ENCODE measurements around the gene PATJ. TPM values are rescaled to one million over a fixed set of nuclear protein-coding genes. Genes with fewer than 3 reads are reported as not detected.

The PATJ gene
- total and polyA plus RNA-seq, 2 of the 13 experiments (the other 11 are each of a cell fraction or from before 2014, with no cell fraction given): 6.2 to 16.8 TPM

DNA sequence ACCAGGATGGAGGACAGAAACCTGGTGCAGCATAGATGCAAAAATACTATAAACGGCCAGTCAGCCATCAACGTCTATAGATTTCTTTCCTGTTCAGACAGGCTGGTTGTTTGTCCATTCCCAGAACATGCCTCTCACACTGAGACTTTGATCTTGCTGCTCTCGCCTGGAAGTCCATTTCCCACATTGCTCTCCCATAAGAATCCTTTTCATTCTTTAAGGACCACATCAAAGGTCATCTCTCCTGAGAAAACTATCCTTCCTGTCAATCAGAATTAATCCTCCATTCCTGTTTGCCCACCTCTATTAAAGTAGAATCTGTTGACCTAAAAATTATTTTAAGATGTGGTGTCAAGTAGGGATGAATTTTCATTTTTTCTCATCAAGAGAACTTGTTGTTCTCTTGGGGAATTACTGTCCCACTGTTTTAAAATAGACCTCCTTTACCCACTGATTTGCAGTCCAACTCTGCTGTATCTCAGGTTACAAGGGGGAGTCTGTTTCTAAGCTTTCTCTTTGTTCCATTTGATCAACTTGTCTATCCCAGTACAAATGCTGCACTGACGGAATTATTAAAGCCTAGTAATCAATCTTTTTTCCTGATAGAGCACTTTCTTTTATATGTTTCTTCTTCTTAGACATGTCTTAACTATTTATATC, 172.7 kb downstream of the PATJ start (continued):
- TF ChIP-seq, protein P1, sequence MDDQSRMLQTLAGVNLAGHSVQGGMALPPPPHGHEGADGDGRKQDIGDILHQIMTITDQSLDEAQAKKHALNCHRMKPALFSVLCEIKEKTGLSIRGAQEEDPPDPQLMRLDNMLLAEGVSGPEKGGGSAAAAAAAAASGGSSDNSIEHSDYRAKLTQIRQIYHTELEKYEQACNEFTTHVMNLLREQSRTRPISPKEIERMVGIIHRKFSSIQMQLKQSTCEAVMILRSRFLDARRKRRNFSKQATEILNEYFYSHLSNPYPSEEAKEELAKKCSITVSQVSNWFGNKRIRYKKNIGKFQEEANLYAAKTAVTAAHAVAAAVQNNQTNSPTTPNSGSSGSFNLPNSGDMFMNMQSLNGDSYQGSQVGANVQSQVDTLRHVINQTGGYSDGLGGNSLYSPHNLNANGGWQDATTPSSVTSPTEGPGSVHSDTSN (CRISPR knock-in tag; IDR thresholded peaks at IDR 0.05; ENCODE audit: borderline replicate concordance): no peak
- no peak for TF ChIP-seq ZSCAN20 (CRISPR knock-in tag; IDR thresholded peaks at IDR 0.05; ENCODE audit: borderline replicate concordance)
- no peak for TF ChIP-seq ZFX (CRISPR knock-in tag; IDR thresholded peaks at IDR 0.05; ENCODE audit: low read depth)
- no peak for TF ChIP-seq HMG20B (CRISPR knock-in tag; conservative IDR thresholded peaks at IDR 0.05)
- no peak for TF ChIP-seq LCORL (IDR thresholded peaks at IDR 0.05)
- no peak for TF ChIP-seq LCORL (CRISPR knock-in tag; IDR thresholded peaks at IDR 0.05)
- TF ChIP-seq ZNF678 (CRISPR knock-in tag; IDR thresholded peaks at IDR 0.05): no peak
- TF ChIP-seq ZNF263 (CRISPR knock-in tag; IDR thresholded peaks at IDR 0.05): no peak
- no peak for TF ChIP-seq U2AF2 (IDR thresholded peaks at IDR 0.05; ENCODE audit: low read depth, low read length)
- TF ChIP-seq HNF4A (CRISPR knock-in tag; IDR thresholded peaks at IDR 0.05): peak; percentile 87
- TF ChIP-seq, protein P2, sequence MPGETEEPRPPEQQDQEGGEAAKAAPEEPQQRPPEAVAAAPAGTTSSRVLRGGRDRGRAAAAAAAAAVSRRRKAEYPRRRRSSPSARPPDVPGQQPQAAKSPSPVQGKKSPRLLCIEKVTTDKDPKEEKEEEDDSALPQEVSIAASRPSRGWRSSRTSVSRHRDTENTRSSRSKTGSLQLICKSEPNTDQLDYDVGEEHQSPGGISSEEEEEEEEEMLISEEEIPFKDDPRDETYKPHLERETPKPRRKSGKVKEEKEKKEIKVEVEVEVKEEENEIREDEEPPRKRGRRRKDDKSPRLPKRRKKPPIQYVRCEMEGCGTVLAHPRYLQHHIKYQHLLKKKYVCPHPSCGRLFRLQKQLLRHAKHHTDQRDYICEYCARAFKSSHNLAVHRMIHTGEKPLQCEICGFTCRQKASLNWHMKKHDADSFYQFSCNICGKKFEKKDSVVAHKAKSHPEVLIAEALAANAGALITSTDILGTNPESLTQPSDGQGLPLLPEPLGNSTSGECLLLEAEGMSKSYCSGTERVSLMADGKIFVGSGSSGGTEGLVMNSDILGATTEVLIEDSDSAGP (CRISPR knock-in tag; IDR thresholded peaks at IDR 0.05; ENCODE audit: borderline replicate concordance): no peak
- TF ChIP-seq SNRNP70 (IDR thresholded peaks at IDR 0.05; ENCODE audit: low read depth, low read length): no peak
- peak; percentile 13; the same call in 1 of the 2 replicates for TF ChIP-seq CEBPG (CRISPR knock-in tag; IDR thresholded peaks at IDR 0.05)
- TF ChIP-seq ZNF775 (CRISPR knock-in tag; IDR thresholded peaks at IDR 0.05; ENCODE audit: borderline replicate concordance): no peak
- no peak for TF ChIP-seq RFXANK (CRISPR knock-in tag; IDR thresholded peaks at IDR 0.05)
- TF ChIP-seq, protein P3, sequence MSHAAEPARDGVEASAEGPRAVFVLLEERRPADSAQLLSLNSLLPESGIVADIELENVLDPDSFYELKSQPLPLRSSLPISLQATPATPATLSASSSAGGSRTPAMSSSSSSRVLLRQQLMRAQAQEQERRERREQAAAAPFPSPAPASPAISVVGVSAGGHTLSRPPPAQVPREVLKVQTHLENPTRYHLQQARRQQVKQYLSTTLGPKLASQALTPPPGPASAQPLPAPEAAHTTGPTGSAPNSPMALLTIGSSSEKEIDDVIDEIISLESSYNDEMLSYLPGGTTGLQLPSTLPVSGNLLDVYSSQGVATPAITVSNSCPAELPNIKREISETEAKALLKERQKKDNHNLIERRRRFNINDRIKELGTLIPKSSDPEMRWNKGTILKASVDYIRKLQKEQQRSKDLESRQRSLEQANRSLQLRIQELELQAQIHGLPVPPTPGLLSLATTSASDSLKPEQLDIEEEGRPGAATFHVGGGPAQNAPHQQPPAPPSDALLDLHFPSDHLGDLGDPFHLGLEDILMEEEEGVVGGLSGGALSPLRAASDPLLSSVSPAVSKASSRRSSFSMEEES (CRISPR knock-in tag; IDR thresholded peaks at IDR 0.05): no peak
- TF ChIP-seq ZNF546 (CRISPR knock-in tag; conservative IDR thresholded peaks at IDR 0.05): no peak
- TF ChIP-seq ISX (CRISPR knock-in tag; conservative IDR thresholded peaks at IDR 0.05): no peak
- no peak for TF ChIP-seq AGO2 (optimal IDR thresholded peaks at IDR 0.05; ENCODE audit: low read depth, low read length)
